Measurements from ENCODE around the gene PIP5K1B. TPM values are rescaled to one million over a fixed set of nuclear protein-coding genes. Genes with fewer than 3 reads are reported as not detected.

PIP5K1B gene
- total RNA-seq, 4 donors from 2014 or later: 0.63 to 1.6 (median 0.98) TPM

DNA sequence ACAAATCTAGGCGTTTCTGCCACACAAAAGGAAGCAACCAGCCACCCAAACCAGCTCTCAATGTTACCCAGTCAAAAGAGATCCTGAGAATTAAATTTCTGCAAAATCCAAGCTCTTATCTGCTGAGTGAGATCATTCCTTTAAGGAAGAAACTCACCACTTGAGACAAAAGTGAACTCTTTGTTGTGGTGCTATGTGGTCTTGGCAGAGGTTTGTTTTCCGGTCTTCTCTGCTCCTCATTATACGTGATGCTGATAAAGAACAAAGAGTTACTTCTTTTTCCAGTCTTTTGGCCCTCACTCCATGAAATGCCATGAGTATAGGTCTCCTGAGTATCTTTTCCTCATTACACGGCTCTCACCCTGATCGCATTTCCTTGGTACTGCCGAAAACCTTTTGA, 226.8 kb downstream of the PIP5K1B start:
- WGBS, 2 donors: 73 to 84% methylated on average over 6 of the region's 6 CpGs
- no peak for DNase-seq
- no peaks in the 10 kb centered on the region for H3K27me3 ChIP-seq
- no peaks in the 10 kb centered on the region for H3K4me1 ChIP-seq
- H3K36me3 ChIP-seq: no peaks in the 10 kb centered on the region
- H3K27ac ChIP-seq: no peak overlapping the region
- no peak overlapping the region for H3K4me3 ChIP-seq (replicated peaks in 1 of 3)
- no peak for TF ChIP-seq POLR2A (IDR thresholded peaks at IDR 0.05)
- TF ChIP-seq, protein P1, sequence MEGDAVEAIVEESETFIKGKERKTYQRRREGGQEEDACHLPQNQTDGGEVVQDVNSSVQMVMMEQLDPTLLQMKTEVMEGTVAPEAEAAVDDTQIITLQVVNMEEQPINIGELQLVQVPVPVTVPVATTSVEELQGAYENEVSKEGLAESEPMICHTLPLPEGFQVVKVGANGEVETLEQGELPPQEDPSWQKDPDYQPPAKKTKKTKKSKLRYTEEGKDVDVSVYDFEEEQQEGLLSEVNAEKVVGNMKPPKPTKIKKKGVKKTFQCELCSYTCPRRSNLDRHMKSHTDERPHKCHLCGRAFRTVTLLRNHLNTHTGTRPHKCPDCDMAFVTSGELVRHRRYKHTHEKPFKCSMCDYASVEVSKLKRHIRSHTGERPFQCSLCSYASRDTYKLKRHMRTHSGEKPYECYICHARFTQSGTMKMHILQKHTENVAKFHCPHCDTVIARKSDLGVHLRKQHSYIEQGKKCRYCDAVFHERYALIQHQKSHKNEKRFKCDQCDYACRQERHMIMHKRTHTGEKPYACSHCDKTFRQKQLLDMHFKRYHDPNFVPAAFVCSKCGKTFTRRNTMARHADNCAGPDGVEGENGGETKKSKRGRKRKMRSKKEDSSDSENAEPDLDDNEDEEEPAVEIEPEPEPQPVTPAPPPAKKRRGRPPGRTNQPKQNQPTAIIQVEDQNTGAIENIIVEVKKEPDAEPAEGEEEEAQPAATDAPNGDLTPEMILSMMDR (IDR thresholded peaks at IDR 0.05): no peak
- H3K9me3 ChIP-seq: no peaks in the 10 kb centered on the region
- intact Hi-C loops (cut with DNase I): no loop called here

DNA sequence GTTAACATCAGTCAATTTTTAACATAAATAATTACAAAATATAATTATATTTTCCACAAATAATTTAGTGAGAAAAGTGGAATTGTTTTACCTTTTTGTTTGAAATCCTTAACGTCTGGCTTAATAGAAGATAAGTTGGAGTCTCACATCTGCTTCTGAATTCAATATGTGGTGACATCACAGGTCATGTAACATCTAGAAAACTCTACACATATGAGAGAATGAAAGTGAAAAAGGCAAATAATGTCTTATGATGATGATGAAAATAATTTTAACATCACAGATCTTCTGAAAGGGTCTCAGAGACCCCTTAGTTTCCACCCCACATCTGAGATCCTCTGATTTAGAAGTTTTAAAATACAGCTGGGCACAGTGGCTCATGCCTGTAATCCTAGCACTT, 227.4 kb downstream of the PIP5K1B start:
- no peak for TF ChIP-seq POLR2A (IDR thresholded peaks at IDR 0.05)
- TF ChIP-seq, protein P1 (IDR thresholded peaks at IDR 0.05): no peak

DNA sequence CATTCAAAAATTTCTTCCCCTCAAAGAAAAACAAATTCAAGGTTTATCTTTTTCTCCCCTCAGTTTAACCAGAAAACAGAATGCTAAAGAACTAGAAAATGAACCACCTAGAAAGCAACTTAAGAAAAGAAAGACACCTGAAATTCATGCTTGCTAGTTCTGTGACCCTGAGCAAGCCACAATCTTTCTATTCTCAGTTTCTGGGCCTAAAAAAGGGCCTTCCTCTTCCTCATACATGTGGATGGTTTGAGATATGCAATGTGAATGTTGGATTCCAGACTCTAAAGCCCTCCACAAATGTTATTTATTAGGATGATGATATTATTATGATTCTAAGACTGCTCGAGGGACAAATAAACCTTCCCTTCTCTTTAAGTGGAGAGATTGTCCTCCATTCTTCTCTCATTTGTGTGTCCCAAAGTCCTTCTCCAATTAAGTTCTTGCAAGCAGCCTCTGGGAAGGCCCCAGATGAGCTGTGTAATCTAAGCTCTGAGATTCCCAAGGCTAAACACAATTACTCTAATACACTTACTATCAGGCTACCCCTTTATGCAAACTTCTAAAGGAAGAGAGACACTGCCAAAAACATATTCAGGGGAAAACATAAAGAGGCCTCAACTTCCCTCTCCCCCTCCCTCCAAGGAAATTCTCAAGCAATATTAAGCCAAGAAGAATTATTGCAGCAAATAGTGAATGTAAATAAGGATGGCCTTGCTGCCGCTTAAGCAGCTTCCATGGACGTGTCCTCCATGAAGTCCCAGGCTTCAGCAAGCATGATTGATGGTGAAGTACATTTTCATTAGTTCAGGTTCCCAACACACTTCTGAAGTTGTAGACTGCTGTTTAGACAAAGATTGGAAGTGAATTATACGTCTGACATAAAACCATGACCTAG, 228.6 kb downstream of the PIP5K1B start:
- intact Hi-C loops (cut with DNase I): no loop called here
- 62 to 63% methylated on average over 4 of the region's 4 CpGs for WGBS, 2 donors
- H3K4me1 ChIP-seq: no peaks in the 10 kb centered on the region

More for the DNA sequence above, 227.4 kb downstream of the PIP5K1B start:
- Histone ChIP-seq H3K36me3 (no peaks in the 10 kb centered on the region), H3K27me3 (no peaks in the 10 kb centered on the region), H3K4me3 (replicated peaks in 1 of 3) (no peak overlapping the region), H3K4me1 (no peaks in the 10 kb centered on the region), H3K27ac (no peak overlapping the region), H3K9me3 (no peaks in the 10 kb centered on the region)
- WGBS, 2 donors: 91 to 92% methylated on average over 1 of the region's 1 CpG
- intact Hi-C loops (cut with DNase I): no loop called here
- no peak for DNase-seq

DNA sequence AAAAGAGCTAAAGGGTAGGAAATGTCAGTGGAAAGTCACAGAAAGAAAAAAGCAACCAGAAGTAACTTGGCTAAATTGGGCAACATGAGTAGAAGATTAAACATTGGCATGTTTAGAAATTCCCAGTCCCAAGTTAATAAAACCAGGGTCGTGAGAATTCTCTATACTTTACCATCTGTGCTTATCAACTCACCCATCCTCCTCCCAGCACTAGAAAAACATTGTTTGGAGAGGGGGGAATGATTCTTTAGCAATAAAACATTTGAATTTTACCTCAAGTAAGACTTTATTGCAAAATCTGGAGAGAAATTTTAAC, 229.2 kb downstream of the PIP5K1B start:
- Histone ChIP-seq H3K4me3 (replicated peaks in 1 of 3) (no peak overlapping the region), H3K36me3 (no peaks in the 10 kb centered on the region), H3K9me3 (no peaks in the 10 kb centered on the region), H3K27me3 (no peaks in the 10 kb centered on the region), H3K4me1 (no peaks in the 10 kb centered on the region), H3K27ac (no peak overlapping the region)
- WGBS, 2 donors: 10 to 29% methylated on average over 1 of the region's 1 CpG
- DNase-seq: no peak
- intact Hi-C loops (cut with DNase I): no loop called here
- no peak for TF ChIP-seq POLR2A (IDR thresholded peaks at IDR 0.05)
- TF ChIP-seq, protein P1 (IDR thresholded peaks at IDR 0.05): no peak

More for the DNA sequence above, 228.6 kb downstream of the PIP5K1B start:
- no peak for DNase-seq
- H3K27me3 ChIP-seq: no peaks in the 10 kb centered on the region
- H3K4me3 ChIP-seq (replicated peaks in 1 of 3): no peak overlapping the region
- H3K36me3 ChIP-seq: no peaks in the 10 kb centered on the region
- TF ChIP-seq POLR2A (IDR thresholded peaks at IDR 0.05): no peak
- TF ChIP-seq, protein P1 (IDR thresholded peaks at IDR 0.05): no peak
- H3K27ac ChIP-seq: no peak overlapping the region
- H3K9me3 ChIP-seq: no peaks in the 10 kb centered on the region

DNA sequence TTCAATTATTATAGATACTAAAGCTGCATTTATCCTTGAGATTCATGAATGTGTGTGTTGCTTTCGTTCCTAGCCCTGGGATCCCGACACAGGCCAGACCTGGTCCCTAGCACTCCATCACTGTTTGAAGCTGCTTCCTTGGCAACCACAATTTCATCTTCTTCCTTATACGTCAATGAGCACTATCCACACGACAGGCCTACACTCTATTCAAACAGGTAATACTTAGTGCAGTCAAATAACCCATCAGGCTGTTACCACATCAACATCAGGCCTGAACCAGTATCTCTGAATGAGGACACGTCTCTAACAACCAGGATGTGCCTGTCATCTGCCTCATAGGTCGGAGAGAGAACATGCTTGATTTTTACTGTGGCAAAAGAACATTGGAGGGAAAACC, 235.5 kb downstream of the PIP5K1B start:
- WGBS, 2 donors: 88 to 91% methylated on average over 6 of the region's 6 CpGs
- H3K9me3 ChIP-seq: no peaks in the 10 kb centered on the region
- intact Hi-C loops (cut with DNase I): no loop called here

More for the DNA sequence above, 235.5 kb downstream of the PIP5K1B start:
- H3K36me3 ChIP-seq: no peaks in the 10 kb centered on the region
- no peak for DNase-seq
- no peaks in the 10 kb centered on the region for H3K27me3 ChIP-seq
- no peak overlapping the region for H3K4me3 ChIP-seq (replicated peaks in 1 of 3)
- TF ChIP-seq, protein P1 (IDR thresholded peaks at IDR 0.05): no peak
- TF ChIP-seq POLR2A (IDR thresholded peaks at IDR 0.05): no peak
- H3K27ac ChIP-seq: no peak overlapping the region
- H3K4me1 ChIP-seq: no peaks in the 10 kb centered on the region
